ENCODE data around the gene KYNU. TPM values are rescaled to one million over a fixed set of nuclear protein-coding genes. Genes with fewer than 3 reads are reported as not detected.

The KYNU gene
- total RNA-seq, 1 experiment from 2014 or later = 0.37 TPM

DNA sequence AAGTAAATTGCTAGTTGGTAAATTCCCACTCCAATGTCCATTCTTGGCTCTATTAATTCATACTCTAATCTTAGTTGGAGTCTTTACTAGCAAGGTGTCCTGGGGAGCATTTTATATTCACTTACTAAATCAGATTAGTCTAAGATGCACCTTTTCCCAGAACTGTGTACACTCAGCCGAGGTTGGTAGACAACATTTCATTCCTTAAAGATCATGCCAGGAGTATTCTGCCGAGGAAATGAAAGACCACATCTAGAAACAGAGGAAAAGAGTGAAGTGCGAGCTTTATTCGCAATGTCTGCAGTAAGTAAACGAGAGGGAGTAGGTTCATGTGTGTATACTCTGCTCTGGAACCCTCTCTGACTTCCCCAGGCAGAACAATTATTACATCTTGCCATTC lies 14.6 kb upstream of the KYNU start:
- no peak overlapping the region for H2AFZ ChIP-seq (ENCODE audit: low read length)

More for the DNA sequence above, 14.6 kb upstream of the KYNU start:
- no peak overlapping the region for H3K4me2 ChIP-seq (ENCODE audit: insufficient read depth, insufficient read length, low read length)
- Mint-ChIP-seq H3K36me3 (ENCODE audit: insufficient read depth in 1 of 3, low read depth in 3 of 3) (no peaks in the 10 kb centered on the region), H3K9me3 (no peaks in the 10 kb centered on the region), H3K4me1 (peaks cover 4% of the 10 kb centered on the region in 2 experiments; a peak in 3 of 4 replicates), H3K4me3 (no peak overlapping the region), H3K27me3 (ENCODE audit: low read depth) (no peaks in the 10 kb centered on the region), H3K27ac (no peak overlapping the region)
- H3K56ac ChIP-seq (ENCODE audit: insufficient read length, low read depth, low read length) = no peak overlapping the region
- no peak overlapping the region for H3K14ac ChIP-seq (ENCODE audit: insufficient read depth, low read length)
- WGBS (ENCODE audit: extremely low coverage, insufficient read length, low lambda C conversion rate) = no CpG with 5 or more reads among the region's 5 CpGs
- H3K27ac ChIP-seq (ENCODE audit: insufficient read length, low read depth, low read length) = no peak overlapping the region
- no peak overlapping the region for H2AK5ac ChIP-seq (ENCODE audit: insufficient read length, low read length)
- H3T11ph ChIP-seq (ENCODE audit: low read length) = no peak overlapping the region
- no peak overlapping the region for H4K5ac ChIP-seq (ENCODE audit: insufficient read length, low read depth, low read length)
- H2BK12ac ChIP-seq (ENCODE audit: insufficient read length, low read depth, low read length) = no peak overlapping the region
- H4K20me1 ChIP-seq (ENCODE audit: control insufficient read depth, insufficient read depth, insufficient read length) = no peaks in the 10 kb centered on the region
- H3K23ac ChIP-seq (ENCODE audit: insufficient read length, low read depth, low read length) = no peak overlapping the region
- no peak overlapping the region for H3K4ac ChIP-seq (ENCODE audit: low read depth, low read length)
- no peaks in the 10 kb centered on the region for H3K23me2 ChIP-seq (ENCODE audit: insufficient read length, low read depth, low read length, poor library complexity, severe bottlenecking)
- H4K91ac ChIP-seq (ENCODE audit: insufficient read length, low read depth, low read length) = no peak overlapping the region
- no peaks in the 10 kb centered on the region for H3K79me1 ChIP-seq (ENCODE audit: insufficient read depth, low read depth, low read length, poor library complexity, severe bottlenecking)
- no peak overlapping the region for H4K8ac ChIP-seq (replicated peaks; ENCODE audit: insufficient read length, low read depth, low read length)
- no peak overlapping the region for H3K9ac ChIP-seq (ENCODE audit: extremely low read depth, insufficient read length, low read length)
- H3K4me1 ChIP-seq (ENCODE audit: insufficient read depth, low read length) = no peaks in the 10 kb centered on the region
- no peak overlapping the region for H3K18ac ChIP-seq (ENCODE audit: insufficient read length, low read depth, low read length)
- H3K9me3 ChIP-seq (ENCODE audit: control insufficient read depth, low read depth, low read length) = no peaks in the 10 kb centered on the region
- no peak overlapping the region for H2BK20ac ChIP-seq (ENCODE audit: low read depth, low read length, poor library complexity, severe bottlenecking)
- no peak overlapping the region for H2BK15ac ChIP-seq (ENCODE audit: low read depth, low read length)
- no peaks in the 10 kb centered on the region for H3K27me3 ChIP-seq (ENCODE audit: insufficient read depth, low read length)
- TF ChIP-seq, protein P1, sequence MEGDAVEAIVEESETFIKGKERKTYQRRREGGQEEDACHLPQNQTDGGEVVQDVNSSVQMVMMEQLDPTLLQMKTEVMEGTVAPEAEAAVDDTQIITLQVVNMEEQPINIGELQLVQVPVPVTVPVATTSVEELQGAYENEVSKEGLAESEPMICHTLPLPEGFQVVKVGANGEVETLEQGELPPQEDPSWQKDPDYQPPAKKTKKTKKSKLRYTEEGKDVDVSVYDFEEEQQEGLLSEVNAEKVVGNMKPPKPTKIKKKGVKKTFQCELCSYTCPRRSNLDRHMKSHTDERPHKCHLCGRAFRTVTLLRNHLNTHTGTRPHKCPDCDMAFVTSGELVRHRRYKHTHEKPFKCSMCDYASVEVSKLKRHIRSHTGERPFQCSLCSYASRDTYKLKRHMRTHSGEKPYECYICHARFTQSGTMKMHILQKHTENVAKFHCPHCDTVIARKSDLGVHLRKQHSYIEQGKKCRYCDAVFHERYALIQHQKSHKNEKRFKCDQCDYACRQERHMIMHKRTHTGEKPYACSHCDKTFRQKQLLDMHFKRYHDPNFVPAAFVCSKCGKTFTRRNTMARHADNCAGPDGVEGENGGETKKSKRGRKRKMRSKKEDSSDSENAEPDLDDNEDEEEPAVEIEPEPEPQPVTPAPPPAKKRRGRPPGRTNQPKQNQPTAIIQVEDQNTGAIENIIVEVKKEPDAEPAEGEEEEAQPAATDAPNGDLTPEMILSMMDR (conservative IDR thresholded peaks at IDR 0.05) = no peak
- H2BK5ac ChIP-seq (ENCODE audit: insufficient read length, low read length) = no peak overlapping the region
- H3K79me2 ChIP-seq (ENCODE audit: insufficient read depth, low read length) = no peaks in the 10 kb centered on the region
- H2BK120ac ChIP-seq (ENCODE audit: low read depth, low read length, poor library complexity, severe bottlenecking) = no peak overlapping the region
- DNase-seq = no peak

All from H9 (cell line).